ENCODE measurements around the gene SCAF1. TPM values are rescaled to one million over a fixed set of nuclear protein-coding genes. Genes with fewer than 3 reads are reported as not detected.

SCAF1 gene
- polyA plus RNA-seq, 1 experiment = 3.4 TPM

GRCh38 chr19:49660338-49660961 lies 18.4 kb downstream of the SCAF1 start:
- Histone ChIP-seq H3K4me3 (ENCODE audit: low read depth, low read length) (no peak overlapping the region), H3K36me3 (ENCODE audit: control insufficient read depth, insufficient read depth, low read length) (peaks cover 41% of the 10 kb centered on the region), H3K27me3 (ENCODE audit: control insufficient read depth, insufficient read depth, low read length) (no peaks in the 10 kb centered on the region)
- ChIA-PET POLR2A (no interaction called here), CTCF (interaction anchor here (0.7 kb wide), 1 partner anchor 28 kb away, joined by 3 read pairs; no protein-coding TSS in a partner anchor)
- TF ChIP-seq CTCF (IDR thresholded peaks at IDR 0.05; ENCODE audit: insufficient read depth, low read depth, low read length) = no peak
- no peak for DNase-seq (ENCODE audit: low read depth)

GRCh38 chr19:49662011-49662410 lies 20.0 kb downstream of the SCAF1 start:
- CTCF ChIA-PET = no interaction called here
- no peak for DNase-seq (ENCODE audit: low read depth)
- Histone ChIP-seq H3K27me3 (ENCODE audit: control insufficient read depth, insufficient read depth, low read length) (no peaks in the 10 kb centered on the region), H3K4me3 (ENCODE audit: low read depth, low read length) (no peak overlapping the region), H3K36me3 (ENCODE audit: control insufficient read depth, insufficient read depth, low read length) (peaks cover 29% of the 10 kb centered on the region)
- POLR2A ChIA-PET = no interaction called here
- no peak for TF ChIP-seq CTCF (IDR thresholded peaks at IDR 0.05; ENCODE audit: insufficient read depth, low read depth, low read length)

- no peak for TF ChIP-seq CTCF (IDR thresholded peaks at IDR 0.05; ENCODE audit: insufficient read depth, low read depth, low read length)
- no peak for DNase-seq (ENCODE audit: low read depth)
- peaks cover 22% of the 10 kb centered on the region for H3K36me3 ChIP-seq (ENCODE audit: control insufficient read depth, insufficient read depth, low read length)
- H3K4me3 ChIP-seq (ENCODE audit: low read depth, low read length) = no peak overlapping the region
- POLR2A ChIA-PET = interaction anchor here (0.6 kb wide), 1 partner anchor 21 kb away, joined by 3 read pairs; the partner anchor contains the start of gene SCAF1
- CTCF ChIA-PET = interaction anchor here (0.7 to 3.0 kb wide), 4 partner anchors 13 to 116 kb away, joined by 3 to 22 read pairs (median 5); partner anchors contain the start of gene PRMT1
- no peaks in the 10 kb centered on the region for H3K27me3 ChIP-seq (ENCODE audit: control insufficient read depth, insufficient read depth, low read length)
These were observed 21.2 kb downstream of the SCAF1 start for GRCh38 chr19:49663224-49663623.

GRCh38 chr19:49664171-49665035 lies 22.4 kb downstream of the SCAF1 start:
- H3K27me3 ChIP-seq (ENCODE audit: control insufficient read depth, insufficient read depth, low read length) = no peaks in the 10 kb centered on the region
- DNase-seq (ENCODE audit: low read depth) = no peak
- ChIA-PET POLR2A (interaction anchor here (0.6 to 0.7 kb wide), 2 partner anchors 22 to 137 kb away, joined by 4 to 5 read pairs; partner anchors contain the start of genes RCN3 and SCAF1), CTCF (interaction anchor here (0.6 to 3.0 kb wide), 6 partner anchors 9 to 118 kb away, joined by 3 to 22 read pairs (median 5); partner anchors contain the start of gene PRMT1)
- TF ChIP-seq CTCF (IDR thresholded peaks at IDR 0.05; ENCODE audit: insufficient read depth, low read depth, low read length) = peak; percentile 30; the same call in 1 of the 2 replicates
- peaks cover 12% of the 10 kb centered on the region for H3K36me3 ChIP-seq (ENCODE audit: control insufficient read depth, insufficient read depth, low read length)
- H3K4me3 ChIP-seq (ENCODE audit: low read depth, low read length) = peak overlapping the region; percentile 76

- Histone ChIP-seq H3K27me3 (ENCODE audit: control insufficient read depth, insufficient read depth, low read length) (no peaks in the 10 kb centered on the region), H3K4me3 (ENCODE audit: low read depth, low read length) (peak overlapping the region; percentile 76), H3K36me3 (ENCODE audit: control insufficient read depth, insufficient read depth, low read length) (peaks cover 12% of the 10 kb centered on the region)
- ChIA-PET CTCF (interaction anchor here (1.6 to 3.0 kb wide), 3 partner anchors 8 to 18 kb away, joined by 5 to 22 read pairs (median 7); partner anchors contain the start of gene PRMT1), POLR2A (no interaction called here)
- TF ChIP-seq CTCF (IDR thresholded peaks at IDR 0.05; ENCODE audit: insufficient read depth, low read depth, low read length) = no peak
- no peak for DNase-seq (ENCODE audit: low read depth)
These were observed 23.0 kb downstream of the SCAF1 start for GRCh38 chr19:49665036-49665350.

Data from BJ (cell line).